Left lung (tissue), 10 donors: ENCODE measurements around the gene ESRRB. TPM values are rescaled to one million over a fixed set of nuclear protein-coding genes. Genes with fewer than 3 reads are reported as not detected.

ENCODE experiments used
- ATAC-seq: fragments of 200-7000 bp; cut with Tn5 transposase; one replicate; pipeline ENCODE4 v1.9.1; 2020; ENCODE audit warnings: moderate library complexity
- DNase-seq, 4 donors: peaks; one replicate each; pipeline ENCODE4 v3.0.0-alpha.2; 2013 to 2020
- H3K27ac ChIP-seq, 2 donors: fragments of 200-600 bp; sonication (generic) in 1 of 2; one replicate each; pipeline versions ENCODE4 v1.5.0 to v1.8.0; 2020 to 2021
- H3K27me3 ChIP-seq, 2 donors: fragments of 200-600 bp; sonication (generic) in 1 of 2; one replicate each; pipeline versions ENCODE4 v1.5.0 to v1.8.0; 2020 to 2021
- H3K36me3 ChIP-seq, 2 donors: fragments of 200-600 bp; sonication (generic) in 1 of 2; one replicate each; pipeline versions ENCODE4 v1.5.0 to v1.8.0; 2020 to 2021
- H3K4me1 ChIP-seq, 2 donors: fragments of 200-600 bp; one replicate each; pipeline ENCODE4 v1.8.0; 2021
- H3K4me3 ChIP-seq, 2 donors: fragments of 200-600 bp; sonication (generic) in 1 of 2; one replicate each; pipeline versions ENCODE4 v1.5.0 to v1.8.0; 2020 to 2021; ENCODE audit warnings: mild to moderate bottlenecking in 1 of 2
- H3K9me3 ChIP-seq, 2 donors: fragments of 200-600 bp; sonication (generic) in 1 of 2; one replicate each; pipeline versions ENCODE4 v1.5.0 to v1.8.0; 2020 to 2021
- CTCF ChIP-seq, 2 donors: fragments of 200-600 bp; sonication (generic) in 1 of 2; IDR thresholded peaks; one replicate each; pipeline versions ENCODE4 v1.5.0 to v1.8.0; 2021; ENCODE audit warnings: antibody characterized with exemption in 2 of 2
- intact Hi-C, 2 donors: fragments of 100-400 bp; cut with DNase I; formaldehyde crosslinking; loops; one replicate each; pipeline versions ENCODE4 v1.11.2 to v1.14.2; 2022
- polyA plus RNA-seq, 6 donors: library from polyadenylated mRNA; unstranded; fragments of 120-200 nt; gene quantifications; one replicate each; pipeline ENCODE4 v1.2.1, GENCODE V29; 2013; ENCODE audit not compliant: insufficient read length in 6 of 6
- total RNA-seq, 2 donors: library from RNA; stranded (reverse); fragmentation: NEBNext Ultra II Directional; extraction: Animal tissue kit (Norgen Biotek cat#: 25700); gene quantifications; one replicate each; pipeline ENCODE4 v1.2.1, GENCODE V29; 2021
- donor health status: DM: no; HTN: yes; CAD: no.
- donor health status: DM: no; HTN: no; CAD: no.

The ESRRB gene
- total and polyA plus RNA-seq, 8 donors: 0.15 to 0.67 (median 0.40) TPM

- no peak overlapping the region for H3K4me3 ChIP-seq
- no peak overlapping the region for H3K27ac ChIP-seq
- no peak for TF ChIP-seq CTCF (IDR thresholded peaks at IDR 0.05)
- peaks cover 0 to 42% of the 10 kb centered on the region in 2 donors for H3K27me3 ChIP-seq
- no peak for ATAC-seq
- no peak for DNase-seq
- no peaks in the 10 kb centered on the region for H3K4me1 ChIP-seq
- no peaks in the 10 kb centered on the region for H3K9me3 ChIP-seq
- no peaks in the 10 kb centered on the region for H3K36me3 ChIP-seq
- intact Hi-C loops: no loop called here
Observed at GRCh38 chr14:76390621-76391020, 14.7 kb downstream of the ESRRB start.

DNA sequence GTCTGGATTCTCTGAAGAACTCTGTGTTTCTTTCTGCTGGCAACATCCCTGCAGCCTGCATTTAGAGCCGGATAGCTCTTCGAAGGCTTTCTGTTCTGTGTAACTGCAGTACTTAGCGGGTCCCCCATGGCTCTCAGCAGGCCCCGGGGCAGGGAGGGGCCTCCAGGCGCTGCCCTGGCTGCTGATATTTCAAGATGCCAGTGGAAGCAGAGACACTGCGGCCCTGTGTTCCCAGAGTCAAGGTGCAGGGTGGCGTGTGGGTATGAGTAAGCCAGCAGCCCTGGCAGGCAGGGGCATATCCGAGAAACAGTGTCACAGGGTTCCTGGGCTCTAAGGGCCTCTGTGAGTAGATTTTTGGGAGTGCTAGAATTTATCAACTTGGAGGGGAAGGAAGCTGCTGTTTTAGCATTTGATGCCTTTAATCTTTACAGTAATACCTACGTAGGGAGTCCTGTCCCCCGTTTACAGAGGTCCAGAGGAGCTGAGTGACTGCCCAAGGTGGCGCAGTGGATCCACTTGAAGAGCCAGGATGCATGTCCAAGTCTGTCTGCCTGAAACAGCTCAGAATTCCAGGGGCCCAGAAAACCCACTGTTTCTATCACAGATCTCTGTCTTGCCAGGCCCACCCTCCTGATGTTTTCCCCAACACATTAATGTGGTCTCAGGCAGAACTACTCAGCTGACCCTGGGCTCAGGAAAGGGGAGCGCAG lies 16.2 kb downstream of the ESRRB start:
- Histone ChIP-seq H3K4me1 (no peaks in the 10 kb centered on the region), H3K4me3 (no peak overlapping the region), H3K27me3 (peaks cover 0 to 35% of the 10 kb centered on the region in 2 donors), H3K27ac (no peak overlapping the region), H3K9me3 (no peaks in the 10 kb centered on the region), H3K36me3 (no peaks in the 10 kb centered on the region)
- intact Hi-C loops: no loop called here
- DNase-seq (no peak), ATAC-seq (no peak)
- no peak for TF ChIP-seq CTCF (IDR thresholded peaks at IDR 0.05)

- no peak overlapping the region for H3K4me3 ChIP-seq
Observed at GRCh38 chr14:76394569-76394968, 18.6 kb downstream of the ESRRB start.

GRCh38 chr14:76395161-76395560 lies 19.2 kb downstream of the ESRRB start:
- no peak for TF ChIP-seq CTCF (IDR thresholded peaks at IDR 0.05)
- no peak for DNase-seq
- ATAC-seq: no peak
- Histone ChIP-seq H3K27ac (no peak overlapping the region), H3K4me3 (no peak overlapping the region), H3K36me3 (no peaks in the 10 kb centered on the region), H3K9me3 (no peaks in the 10 kb centered on the region), H3K4me1 (no peaks in the 10 kb centered on the region), H3K27me3 (peaks cover 0 to 35% of the 10 kb centered on the region in 2 donors)
- intact Hi-C loops: no loop called here

More at GRCh38 chr14:76394569-76394968, 18.6 kb downstream of the ESRRB start:
- Histone ChIP-seq H3K9me3 (no peaks in the 10 kb centered on the region), H3K27ac (no peak overlapping the region), H3K36me3 (no peaks in the 10 kb centered on the region), H3K27me3 (peaks cover 0 to 31% of the 10 kb centered on the region in 2 donors), H3K4me1 (no peaks in the 10 kb centered on the region)
- intact Hi-C loops: no loop called here
- ATAC-seq (no peak), DNase-seq (no peak)
- TF ChIP-seq CTCF (IDR thresholded peaks at IDR 0.05): no peak

DNA sequence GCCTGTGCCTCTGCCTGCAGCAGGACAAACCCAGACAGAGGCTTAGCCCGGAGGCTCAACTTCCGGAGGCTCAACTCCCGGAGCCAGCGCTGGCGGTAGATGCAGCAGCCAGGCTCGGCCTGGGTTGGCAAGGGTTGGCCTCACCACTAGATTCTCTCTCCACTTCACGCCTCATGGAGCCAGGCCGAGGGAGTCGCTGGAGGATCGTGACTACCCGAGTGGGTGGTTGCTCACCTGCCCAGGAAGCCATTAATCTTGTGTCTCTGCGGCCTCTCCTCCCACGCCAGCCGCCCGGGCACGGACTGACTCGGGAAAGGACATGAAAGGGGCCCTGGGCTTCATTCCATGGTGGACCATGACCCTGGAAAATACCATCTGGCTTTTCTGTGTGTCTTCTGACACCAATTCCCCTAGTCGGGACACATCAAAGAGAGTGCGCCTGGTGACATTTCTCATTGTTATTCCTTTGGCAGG lies 20.8 kb downstream of the ESRRB start:
- Histone ChIP-seq H3K9me3 (no peaks in the 10 kb centered on the region), H3K27me3 (peaks cover 0 to 35% of the 10 kb centered on the region in 2 donors), H3K27ac (no peak overlapping the region), H3K4me1 (no peaks in the 10 kb centered on the region), H3K36me3 (no peaks in the 10 kb centered on the region), H3K4me3 (no peak overlapping the region)
- intact Hi-C loops: no loop called here
- DNase-seq: no peak
- no peak for ATAC-seq
- TF ChIP-seq CTCF (IDR thresholded peaks at IDR 0.05): no peak
